HEK293T (cell line): Measurements from ENCODE around the gene CC2D2B.

Source experiments
- ARNT ChIP-seq: fragments of 450-650 bp; IDR thresholded peaks from 2 replicates; pipeline ENCODE4 v1.6.1; 2017; ENCODE audit warnings: mild to moderate bottlenecking
- BHLHE40 ChIP-seq: fragments of 450-650 bp; IDR thresholded peaks from 2 replicates; pipeline ENCODE4 v1.6.1; 2016; ENCODE audit warnings: mild to moderate bottlenecking, moderate library complexity, borderline replicate concordance
- CTBP1 ChIP-seq: fragments of 450-650 bp; IDR thresholded peaks from 2 replicates; pipeline ENCODE4 v1.6.1; 2016; ENCODE audit warnings: borderline replicate concordance
- ELF4 ChIP-seq: fragments of 450-650 bp; IDR thresholded peaks from 2 replicates; pipeline ENCODE4 v1.6.1; 2017; ENCODE audit warnings: antibody characterized with exemption
- FOXA1 ChIP-seq: fragments of 450-650 bp; IDR thresholded peaks from 2 replicates; pipeline ENCODE4 v1.6.1; 2016; ENCODE audit warnings: mild to moderate bottlenecking
- FOXK2 ChIP-seq: fragments of 450-650 bp; IDR thresholded peaks from 2 replicates; pipeline ENCODE4 v1.6.1; 2016; ENCODE audit warnings: mild to moderate bottlenecking
- FOXM1 ChIP-seq: fragments of 450-650 bp; IDR thresholded peaks from 2 replicates; pipeline ENCODE4 v1.6.1; 2017; ENCODE audit warnings: mild to moderate bottlenecking, borderline replicate concordance
- L3MBTL2 ChIP-seq: fragments of 450-650 bp; conservative IDR thresholded peaks from 2 replicates; pipeline ENCODE4 v1.6.1; 2016; ENCODE audit warnings: mild to moderate bottlenecking
- SP1 ChIP-seq: fragments of 450-650 bp; IDR thresholded peaks from 2 replicates; pipeline ENCODE4 v1.6.1; 2017
- SUZ12 ChIP-seq: fragments of 450-650 bp; IDR thresholded peaks from 2 replicates; pipeline ENCODE4 v1.6.1; 2016; ENCODE audit warnings: mild to moderate bottlenecking
- TARDBP ChIP-seq: fragments of 450-650 bp; IDR thresholded peaks from 2 replicates; pipeline ENCODE4 v1.6.1; 2016
- TF ChIP-seq, protein P1 (sequence below): fragments of 450-650 bp; IDR thresholded peaks from 2 replicates; pipeline ENCODE4 v1.6.1; 2016

DNA sequence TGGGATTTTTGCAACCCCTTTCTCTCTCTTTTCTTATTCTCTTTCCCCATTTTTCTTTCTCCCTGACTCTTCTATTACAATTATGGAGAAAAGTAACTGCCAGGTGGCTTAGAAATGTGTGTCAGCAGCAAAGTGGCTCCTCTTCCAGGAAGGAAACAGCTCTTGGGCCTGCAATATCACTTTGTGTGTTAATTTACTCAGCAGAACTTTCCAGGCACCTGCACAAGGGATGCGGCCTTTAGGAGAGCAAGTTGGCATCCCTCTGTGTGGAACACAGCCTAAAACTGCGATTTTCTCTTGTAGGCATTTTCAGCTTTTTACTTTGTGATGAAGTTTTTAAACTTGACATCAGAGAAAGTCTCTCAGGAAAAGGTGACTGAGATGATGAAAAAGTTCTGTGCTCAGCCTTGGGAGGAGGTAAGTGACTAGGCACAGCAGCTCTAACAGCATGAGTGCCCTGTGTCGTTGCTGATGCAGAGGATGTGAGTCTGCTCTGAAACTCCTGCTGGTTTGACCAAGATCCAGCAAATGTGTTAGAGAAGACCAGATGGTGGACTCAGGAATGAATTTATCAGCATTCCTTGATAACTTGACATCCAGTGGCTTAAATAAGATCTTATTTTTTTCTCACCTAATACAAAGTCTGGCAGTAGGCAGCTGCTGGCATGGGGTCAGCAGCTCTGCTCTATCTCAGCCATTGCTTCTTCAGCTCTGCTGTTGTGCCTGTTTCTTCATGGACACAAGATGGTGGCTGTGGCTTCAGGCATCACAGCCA lies 47.4 kb upstream of the CC2D2B start:
- TF ChIP-seq ARNT (no peak), FOXA1 (no peak), ELF4 (no peak), FOXM1 (no peak), TARDBP (no peak), SUZ12 (no peak), BHLHE40 (no peak), L3MBTL2 (no peak), CTBP1 (no peak), SP1 (no peak), FOXK2 (no peak)
- TF ChIP-seq, protein P1, sequence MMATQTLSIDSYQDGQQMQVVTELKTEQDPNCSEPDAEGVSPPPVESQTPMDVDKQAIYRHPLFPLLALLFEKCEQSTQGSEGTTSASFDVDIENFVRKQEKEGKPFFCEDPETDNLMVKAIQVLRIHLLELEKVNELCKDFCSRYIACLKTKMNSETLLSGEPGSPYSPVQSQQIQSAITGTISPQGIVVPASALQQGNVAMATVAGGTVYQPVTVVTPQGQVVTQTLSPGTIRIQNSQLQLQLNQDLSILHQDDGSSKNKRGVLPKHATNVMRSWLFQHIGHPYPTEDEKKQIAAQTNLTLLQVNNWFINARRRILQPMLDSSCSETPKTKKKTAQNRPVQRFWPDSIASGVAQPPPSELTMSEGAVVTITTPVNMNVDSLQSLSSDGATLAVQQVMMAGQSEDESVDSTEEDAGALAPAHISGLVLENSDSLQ, result no peak
